HUES6 (cell line): ENCODE data around the gene NUDT3.

Experiments used
- H3K27ac ChIP-seq: 2 replicates; pipeline ENCODE4 v1.7.0; 2013; ENCODE audit warnings: low read depth, mild to moderate bottlenecking, low read length, inconsistent platforms
- H3K27me3 ChIP-seq: 2 replicates; pipeline ENCODE4 v1.6.1; 2013; ENCODE audit warnings: low read length; ENCODE audit not compliant: control insufficient read depth, insufficient read depth
- H3K36me3 ChIP-seq: 2 replicates; pipeline ENCODE4 v1.6.1; 2013; ENCODE audit warnings: low read length; ENCODE audit not compliant: control insufficient read depth, insufficient read depth
- H3K4me1 ChIP-seq: 2 replicates; pipeline ENCODE4 v1.6.1; 2013; ENCODE audit warnings: low read length; ENCODE audit not compliant: control insufficient read depth, insufficient read depth
- H3K4me3 ChIP-seq: 2 replicates; pipeline ENCODE4 v1.5.1; 2013; ENCODE audit warnings: low read depth, low read length
- H3K9ac ChIP-seq: one replicate; pipeline ENCODE4 v1.6.1; 2013; ENCODE audit warnings: mild to moderate bottlenecking, low read length
- H3K9me3 ChIP-seq: 2 replicates; pipeline ENCODE4 v1.6.1; 2013; ENCODE audit warnings: low read depth, low read length; ENCODE audit not compliant: control insufficient read depth, insufficient read depth

NUDT3 gene

DNA sequence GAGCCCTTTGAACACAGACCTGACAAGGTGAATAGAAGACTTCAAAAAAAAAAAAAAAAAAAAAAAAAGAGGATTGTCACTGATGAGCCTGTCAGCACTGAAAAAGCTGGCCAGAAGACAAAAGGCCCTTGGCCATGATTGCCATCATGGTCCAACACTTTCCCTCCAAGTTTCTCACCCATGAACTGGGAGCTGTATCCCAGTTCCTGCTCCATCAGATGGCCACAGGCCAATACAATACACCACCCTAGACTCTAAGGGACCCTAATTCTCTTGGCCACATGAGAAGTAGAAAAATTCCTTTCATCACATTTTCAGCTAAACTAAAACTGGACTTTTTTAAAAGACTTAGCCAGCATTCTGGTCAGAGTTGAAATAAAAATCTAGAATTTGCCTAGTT lies 50.2 kb downstream of the NUDT3 start:
- H3K27me3 ChIP-seq, result no peaks in the 10 kb centered on the region
- H3K4me1 ChIP-seq, result peaks cover 8% of the 10 kb centered on the region
- H3K36me3 ChIP-seq, result peaks cover 3% of the 10 kb centered on the region
- H3K9ac ChIP-seq, result no peak overlapping the region
- H3K4me3 ChIP-seq, result no peak overlapping the region
- H3K9me3 ChIP-seq, result no peaks in the 10 kb centered on the region
- no peak overlapping the region for H3K27ac ChIP-seq

GRCh38 chr6:34341481-34341971 lies 50.9 kb downstream of the NUDT3 start:
- no peak overlapping the region for H3K4me3 ChIP-seq
- peaks cover 3% of the 10 kb centered on the region for H3K36me3 ChIP-seq
- H3K9me3 ChIP-seq, result no peaks in the 10 kb centered on the region
- H3K9ac ChIP-seq, result no peak overlapping the region
- no peak overlapping the region for H3K27ac ChIP-seq
- H3K4me1 ChIP-seq, result peaks cover 8% of the 10 kb centered on the region
- H3K27me3 ChIP-seq, result no peaks in the 10 kb centered on the region

DNA sequence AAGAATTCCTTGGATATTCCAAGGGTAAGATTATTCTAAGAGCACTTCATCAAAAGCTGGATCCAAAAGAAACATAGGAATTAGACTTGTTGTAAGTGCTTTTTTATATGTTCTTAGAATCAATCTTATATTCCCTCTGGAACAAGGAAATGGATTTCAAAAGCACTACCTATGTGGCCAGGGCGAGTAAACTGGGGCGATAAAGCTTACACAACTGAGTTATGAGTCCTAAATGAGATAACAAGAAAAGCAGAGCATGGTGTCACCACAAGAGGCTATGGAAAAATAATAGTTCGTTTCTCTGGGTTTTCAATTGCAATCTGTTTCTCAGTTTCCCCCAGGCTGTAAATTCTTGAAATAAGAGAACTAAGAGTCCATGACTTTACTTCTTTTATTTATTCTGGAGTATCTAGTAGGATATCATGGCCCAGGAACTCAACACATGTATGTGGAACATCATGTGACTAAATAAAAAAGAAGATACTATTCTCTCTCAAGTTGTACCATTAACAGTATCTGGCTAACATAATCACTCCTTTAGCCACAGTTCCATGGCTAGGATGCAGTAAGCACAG lies 51.5 kb downstream of the NUDT3 start:
- Histone ChIP-seq H3K27ac (no peak overlapping the region), H3K36me3 (peaks cover 3% of the 10 kb centered on the region), H3K9me3 (no peaks in the 10 kb centered on the region), H3K9ac (no peak overlapping the region), H3K4me1 (peaks cover 8% of the 10 kb centered on the region), H3K4me3 (no peak overlapping the region), H3K27me3 (no peaks in the 10 kb centered on the region)

DNA sequence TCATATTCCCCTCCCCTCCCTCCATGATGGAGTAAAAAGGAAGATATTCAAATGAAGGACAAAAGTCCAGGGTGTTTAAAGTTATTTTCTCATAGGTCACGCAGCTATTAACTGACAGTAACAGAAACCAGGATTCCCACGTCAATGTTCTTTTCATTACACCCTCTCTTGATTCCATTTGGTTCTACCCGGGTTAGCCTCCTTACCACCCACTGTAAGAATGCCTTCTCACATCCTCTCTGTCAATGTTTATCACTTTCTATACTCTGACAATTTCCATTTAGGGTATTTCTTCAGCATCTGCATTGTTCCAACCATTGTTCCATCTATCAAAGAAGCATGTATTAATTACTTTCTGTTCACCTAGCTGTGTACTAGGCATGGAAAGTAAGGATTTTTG lies 52.1 kb downstream of the NUDT3 start:
- Histone ChIP-seq H3K27me3 (no peaks in the 10 kb centered on the region), H3K9ac (no peak overlapping the region), H3K36me3 (peaks cover 3% of the 10 kb centered on the region), H3K9me3 (no peaks in the 10 kb centered on the region), H3K27ac (no peak overlapping the region), H3K4me3 (no peak overlapping the region), H3K4me1 (peaks cover 8% of the 10 kb centered on the region)

DNA sequence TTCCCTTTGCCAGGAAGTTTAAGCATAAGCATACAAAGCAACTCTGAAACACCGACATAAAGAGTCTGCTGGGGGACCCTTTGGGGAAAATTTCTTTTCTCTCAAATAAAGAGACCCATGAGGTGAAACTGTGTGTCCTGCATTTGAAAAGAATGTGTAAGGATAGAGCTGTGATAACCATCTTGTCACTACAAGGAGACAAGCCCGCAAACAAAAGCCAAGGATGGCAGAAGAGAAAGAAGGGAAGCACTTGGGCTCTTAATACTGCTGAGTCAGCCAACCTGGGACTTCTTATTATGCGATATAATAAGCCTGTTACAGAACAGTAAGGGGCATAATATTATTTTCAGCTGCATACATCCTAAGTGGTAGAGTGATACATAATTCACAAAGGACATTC lies 52.5 kb downstream of the NUDT3 start:
- H3K36me3 ChIP-seq, result peaks cover 3% of the 10 kb centered on the region
- H3K9me3 ChIP-seq, result no peaks in the 10 kb centered on the region
- H3K27me3 ChIP-seq, result no peaks in the 10 kb centered on the region
- peaks cover 8% of the 10 kb centered on the region for H3K4me1 ChIP-seq
- no peak overlapping the region for H3K27ac ChIP-seq
- H3K9ac ChIP-seq, result no peak overlapping the region
- H3K4me3 ChIP-seq, result no peak overlapping the region

DNA sequence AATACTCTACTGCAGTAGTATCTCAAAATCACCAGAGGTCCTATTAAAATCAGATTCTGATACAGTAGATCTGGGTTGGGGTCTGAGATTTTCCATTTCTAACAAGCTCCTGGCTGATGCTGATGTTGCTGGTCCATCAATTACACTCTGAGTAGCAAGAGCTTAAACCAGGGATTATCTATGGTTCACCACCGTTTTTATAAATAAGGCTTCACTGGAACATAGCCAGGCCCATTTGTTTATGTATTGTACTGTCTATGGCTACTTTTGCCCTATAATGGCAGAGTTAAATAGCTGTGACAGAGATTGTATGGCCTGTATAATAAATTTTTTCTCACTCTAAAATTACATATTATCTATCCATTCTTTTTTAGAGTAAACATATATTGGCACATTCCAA lies 53.0 kb downstream of the NUDT3 start:
- Histone ChIP-seq H3K9me3 (no peaks in the 10 kb centered on the region), H3K27ac (no peak overlapping the region), H3K27me3 (no peaks in the 10 kb centered on the region), H3K9ac (no peak overlapping the region), H3K36me3 (peaks cover 3% of the 10 kb centered on the region), H3K4me3 (no peak overlapping the region), H3K4me1 (peaks cover 8% of the 10 kb centered on the region)

DNA sequence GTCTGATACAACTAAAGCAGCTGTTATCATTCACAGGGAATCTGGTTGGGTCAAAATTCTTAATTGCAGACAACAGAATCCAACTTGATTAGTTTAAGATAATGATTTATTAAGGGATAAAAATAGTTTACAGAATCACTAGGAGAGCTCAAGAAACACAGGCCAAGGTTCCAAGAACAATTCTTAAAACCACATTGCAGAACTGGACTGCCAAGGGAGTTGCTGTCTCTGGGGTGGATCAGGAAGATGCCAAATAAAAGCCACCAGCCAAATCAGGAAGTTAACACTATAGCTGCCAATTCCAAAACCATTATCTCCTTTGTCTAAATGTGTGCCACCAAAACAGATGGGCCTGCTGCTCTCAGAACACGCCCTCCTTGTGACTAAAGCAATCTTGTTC lies 53.7 kb downstream of the NUDT3 start:
- Histone ChIP-seq H3K36me3 (peaks cover 3% of the 10 kb centered on the region), H3K9ac (no peak overlapping the region), H3K27me3 (no peaks in the 10 kb centered on the region), H3K27ac (no peak overlapping the region), H3K4me1 (peaks cover 8% of the 10 kb centered on the region), H3K4me3 (no peak overlapping the region), H3K9me3 (no peaks in the 10 kb centered on the region)

- no peaks in the 10 kb centered on the region for H3K27me3 ChIP-seq
- no peak overlapping the region for H3K9ac ChIP-seq
- H3K4me1 ChIP-seq, result peaks cover 8% of the 10 kb centered on the region
- H3K27ac ChIP-seq, result no peak overlapping the region
- H3K4me3 ChIP-seq, result no peak overlapping the region
- no peaks in the 10 kb centered on the region for H3K9me3 ChIP-seq
- H3K36me3 ChIP-seq, result peaks cover 3% of the 10 kb centered on the region
These were observed 54.1 kb downstream of the NUDT3 start for GRCh38 chr6:34338377-34338776.

GRCh38 chr6:34334796-34335416 lies 57.6 kb downstream of the NUDT3 start:
- Histone ChIP-seq H3K4me3 (no peak overlapping the region), H3K27ac (no peak overlapping the region), H3K27me3 (no peaks in the 10 kb centered on the region), H3K4me1 (peaks cover 5% of the 10 kb centered on the region; the same call in 1 of the 2 replicates), H3K9ac (no peak overlapping the region), H3K9me3 (no peaks in the 10 kb centered on the region), H3K36me3 (peaks cover 3% of the 10 kb centered on the region; the same call in 1 of the 2 replicates)

GRCh38 chr6:34333858-34334257 lies 58.6 kb downstream of the NUDT3 start:
- H3K27me3 ChIP-seq, result no peaks in the 10 kb centered on the region

GRCh38 chr6:34332251-34333198 lies 59.9 kb downstream of the NUDT3 start:
- peaks cover 2% of the 10 kb centered on the region; the same call in 1 of the 2 replicates for H3K4me1 ChIP-seq
- no peak overlapping the region for H3K27ac ChIP-seq
- no peaks in the 10 kb centered on the region; the same call in 1 of the 2 replicates for H3K36me3 ChIP-seq
- H3K4me3 ChIP-seq, result no peak overlapping the region
- no peaks in the 10 kb centered on the region for H3K27me3 ChIP-seq
- no peaks in the 10 kb centered on the region for H3K9me3 ChIP-seq
- H3K9ac ChIP-seq, result no peak overlapping the region

More at GRCh38 chr6:34333858-34334257, 58.6 kb downstream of the NUDT3 start:
- H3K9ac ChIP-seq, result no peak overlapping the region
- H3K9me3 ChIP-seq, result no peaks in the 10 kb centered on the region
- H3K4me1 ChIP-seq, result peaks cover 2% of the 10 kb centered on the region; the same call in 1 of the 2 replicates
- no peak overlapping the region for H3K4me3 ChIP-seq
- H3K27ac ChIP-seq, result no peak overlapping the region
- no peaks in the 10 kb centered on the region; the same call in 1 of the 2 replicates for H3K36me3 ChIP-seq
